Esophagus muscularis mucosa (tissue), 4 donors: Measurements from ENCODE around the gene CASQ2. TPM values are rescaled to one million over a fixed set of nuclear protein-coding genes. Genes with fewer than 3 reads are reported as not detected.

Experiments used
- DNase-seq: peaks from one replicate; pipeline ENCODE4 v3.0.0-alpha.2; 2017; ENCODE audit errors: extremely low spot score
- H3K27ac ChIP-seq, 4 donors: fragments of 200-600 bp; sonication (generic); replicated peaks in 1 of 4; 1 replicate in 3 of 4; 2 replicates in 1 of 4; pipeline ENCODE4 v1.5.1; 2016 to 2019; ENCODE audit warnings: mild to moderate bottlenecking in 1 of 4
- H3K27me3 ChIP-seq, 4 donors: fragments of 200-600 bp; sonication (generic); one replicate each; pipeline versions ENCODE4 v1.5.1 to v1.6.0; 2016 to 2019
- H3K36me3 ChIP-seq, 4 donors: fragments of 200-600 bp; sonication (generic); one replicate each; pipeline ENCODE4 v1.5.1; 2016 to 2019
- H3K4me1 ChIP-seq, 4 donors: fragments of 200-600 bp; sonication (generic); one replicate each; pipeline ENCODE4 v1.5.1; 2016 to 2019
- H3K4me3 ChIP-seq, 4 donors: fragments of 200-600 bp; sonication (generic); 1 replicate in 2 of 4; 2 replicates in 2 of 4; pipeline ENCODE4 v1.5.1; 2016 to 2019; ENCODE audit warnings: mild to moderate bottlenecking in 4 of 4, moderate library complexity in 1 of 4
- H3K9me3 ChIP-seq, 4 donors: fragments of 200-600 bp; sonication (generic); 1 replicate in 3 of 4; 2 replicates in 1 of 4; pipeline ENCODE4 v1.5.1; 2016 to 2019
- EP300 ChIP-seq: sonication (generic); formaldehyde crosslinking; IDR thresholded peaks from one replicate; pipeline ENCODE4 v1.6.1; 2017; ENCODE audit warnings: antibody characterized with exemption
- POLR2A ChIP-seq: fragments of 450-650 bp; IDR thresholded peaks from one replicate; pipeline ENCODE4 v1.6.1; 2017; ENCODE audit warnings: antibody characterized with exemption, moderate library complexity, mild to moderate bottlenecking, low read depth
- POLR2AphosphoS5 ChIP-seq, 2 donors: sonication (generic); formaldehyde crosslinking; IDR thresholded peaks; one replicate each; pipeline ENCODE4 v1.6.1; 2017; ENCODE audit warnings: antibody characterized with exemption in 2 of 2
- WGBS: methylation state at CpG from one replicate; pipeline ENCODE4 v1.1.5; 2018; 5-methylcytosine and 5-hydroxymethylcytosine counted together
- intact Hi-C: fragments of 100-400 bp; cut with DNase I; formaldehyde crosslinking; loops from one replicate; pipeline ENCODE4 v1.15.1; 2023
- total RNA-seq, 4 donors: library from RNA; depleted of rRNA; stranded (reverse); fragments of >200 nt; gene quantifications; one replicate each; pipeline versions ENCODE4 v1.1.0 to v1.2.1, GENCODE V29; 2016
- TF ChIP-seq, protein P1 (sequence below), 3 experiments: fragments of 200-600 bp in 2 of 3; fragments of 450-650 bp in 1 of 3; sonication (generic) in 2 of 3; IDR thresholded peaks; one replicate each; pipeline ENCODE4 v1.5.1; 2017 to 2019; ENCODE audit warnings: antibody characterized with exemption in 3 of 3, mild to moderate bottlenecking in 2 of 3, moderate library complexity in 1 of 3

Gene CASQ2
- total RNA-seq, 4 donors from 2014 or later: 95.6 to 138 (median 108) TPM

DNA sequence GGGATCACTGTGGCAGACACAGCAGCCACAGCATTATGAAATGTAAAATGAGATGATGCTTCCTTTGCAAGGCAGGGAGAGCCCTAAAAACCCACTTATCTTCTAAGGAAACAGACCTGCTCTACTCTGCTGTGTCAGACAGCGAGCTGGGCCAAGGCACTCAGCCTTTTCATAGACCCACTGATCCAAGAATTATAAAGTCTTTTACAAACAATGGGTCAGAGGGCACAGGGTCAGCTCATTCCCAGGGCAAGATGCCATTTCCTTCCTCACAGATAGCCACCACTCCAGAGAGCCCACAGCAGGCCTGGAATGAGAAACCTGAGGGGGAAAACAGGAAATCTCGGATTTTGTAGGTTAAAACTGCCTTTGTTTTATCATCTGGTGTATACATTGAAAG is 42.9 kb downstream of the CASQ2 start:
- Histone ChIP-seq H3K27ac (peak overlapping the region; percentile 53 to 74 (median 54)), H3K36me3 (peaks cover 0 to 35% (median 8%) of the 10 kb centered on the region in 4 donors), H3K4me1 (peaks cover 22 to 38% (median 28%) of the 10 kb centered on the region in 4 donors), H3K4me3 (no peak overlapping the region), H3K9me3 (no peaks in the 10 kb centered on the region), H3K27me3 (no peaks in the 10 kb centered on the region)
- no peak for DNase-seq
- WGBS: 85% methylated on average over 2 of the region's 2 CpGs
- intact Hi-C loops: no loop called here
- TF ChIP-seq POLR2A (no peak), EP300 (no peak), POLR2AphosphoS5 (IDR thresholded peaks at IDR 0.05) (no peak)
- TF ChIP-seq, protein P1, sequence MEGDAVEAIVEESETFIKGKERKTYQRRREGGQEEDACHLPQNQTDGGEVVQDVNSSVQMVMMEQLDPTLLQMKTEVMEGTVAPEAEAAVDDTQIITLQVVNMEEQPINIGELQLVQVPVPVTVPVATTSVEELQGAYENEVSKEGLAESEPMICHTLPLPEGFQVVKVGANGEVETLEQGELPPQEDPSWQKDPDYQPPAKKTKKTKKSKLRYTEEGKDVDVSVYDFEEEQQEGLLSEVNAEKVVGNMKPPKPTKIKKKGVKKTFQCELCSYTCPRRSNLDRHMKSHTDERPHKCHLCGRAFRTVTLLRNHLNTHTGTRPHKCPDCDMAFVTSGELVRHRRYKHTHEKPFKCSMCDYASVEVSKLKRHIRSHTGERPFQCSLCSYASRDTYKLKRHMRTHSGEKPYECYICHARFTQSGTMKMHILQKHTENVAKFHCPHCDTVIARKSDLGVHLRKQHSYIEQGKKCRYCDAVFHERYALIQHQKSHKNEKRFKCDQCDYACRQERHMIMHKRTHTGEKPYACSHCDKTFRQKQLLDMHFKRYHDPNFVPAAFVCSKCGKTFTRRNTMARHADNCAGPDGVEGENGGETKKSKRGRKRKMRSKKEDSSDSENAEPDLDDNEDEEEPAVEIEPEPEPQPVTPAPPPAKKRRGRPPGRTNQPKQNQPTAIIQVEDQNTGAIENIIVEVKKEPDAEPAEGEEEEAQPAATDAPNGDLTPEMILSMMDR (IDR thresholded peaks at IDR 0.05): no peak

DNA sequence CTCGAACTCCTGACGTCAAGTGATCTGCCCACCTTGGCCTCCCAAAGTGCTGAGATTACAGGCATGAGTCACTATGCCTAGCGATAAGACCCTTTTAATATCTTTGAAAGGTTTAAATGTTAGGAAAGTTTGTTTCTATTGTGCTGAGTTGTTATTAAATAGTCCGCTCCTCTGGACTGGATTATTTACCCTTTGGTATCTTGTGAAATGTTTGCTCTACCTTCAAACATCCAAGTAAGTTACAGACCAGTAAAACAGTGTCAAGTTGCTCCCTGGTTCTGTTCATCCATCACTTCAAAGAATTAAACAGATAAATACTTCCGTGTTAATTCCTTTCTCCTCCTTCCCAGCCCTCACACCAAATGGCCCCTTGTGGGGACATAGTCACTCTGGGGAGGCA is 44.8 kb downstream of the CASQ2 start:
- H3K27ac ChIP-seq: no peak overlapping the region
- 78% methylated on average over 5 of the region's 5 CpGs for WGBS
- TF ChIP-seq EP300: no peak
- TF ChIP-seq, protein P1 (IDR thresholded peaks at IDR 0.05): no peak
- no peak for TF ChIP-seq POLR2A
- TF ChIP-seq POLR2AphosphoS5 (IDR thresholded peaks at IDR 0.05): no peak
- no peaks in the 10 kb centered on the region for H3K27me3 ChIP-seq
- no peaks in the 10 kb centered on the region for H3K9me3 ChIP-seq
- peaks cover 22 to 38% (median 28%) of the 10 kb centered on the region in 4 donors for H3K4me1 ChIP-seq
- H3K4me3 ChIP-seq: no peak overlapping the region
- intact Hi-C loops: no loop called here
- DNase-seq: no peak
- peaks cover 0 to 37% (median 13%) of the 10 kb centered on the region in 4 donors for H3K36me3 ChIP-seq

DNA sequence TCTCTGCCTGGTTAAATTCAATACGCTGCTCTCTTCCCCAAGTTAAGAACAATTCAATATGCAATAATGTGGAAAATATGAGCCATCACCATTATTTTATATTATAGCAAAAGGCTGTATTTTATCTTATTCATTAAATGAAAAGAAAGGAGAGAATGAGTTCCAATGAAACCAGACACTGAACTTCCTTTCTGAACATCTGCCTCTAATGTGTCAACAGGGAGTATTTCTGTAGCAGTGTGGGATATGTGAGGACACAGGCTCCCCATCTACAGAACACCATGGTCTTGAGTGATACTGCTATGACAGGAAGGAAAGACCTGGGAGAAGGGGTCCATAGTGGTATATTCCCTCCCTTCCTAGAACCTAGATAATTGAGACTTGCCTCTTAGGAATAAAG is 46.3 kb downstream of the CASQ2 start:
- H3K9me3 ChIP-seq: no peaks in the 10 kb centered on the region
- peaks cover 8 to 30% (median 16%) of the 10 kb centered on the region in 4 donors for H3K4me1 ChIP-seq
- intact Hi-C loops: no loop called here
- H3K27ac ChIP-seq: no peak overlapping the region
- DNase-seq: no peak
- no peaks in the 10 kb centered on the region for H3K27me3 ChIP-seq
- no peak overlapping the region for H3K4me3 ChIP-seq
- 81% methylated on average over 1 of the region's 1 CpG for whole genome bisulfite sequencing
- peaks cover 0 to 37% (median 13%) of the 10 kb centered on the region in 4 donors for H3K36me3 ChIP-seq
- TF ChIP-seq EP300 (no peak), POLR2AphosphoS5 (IDR thresholded peaks at IDR 0.05) (no peak), POLR2A (no peak)
- TF ChIP-seq, protein P1 (IDR thresholded peaks at IDR 0.05): no peak

DNA sequence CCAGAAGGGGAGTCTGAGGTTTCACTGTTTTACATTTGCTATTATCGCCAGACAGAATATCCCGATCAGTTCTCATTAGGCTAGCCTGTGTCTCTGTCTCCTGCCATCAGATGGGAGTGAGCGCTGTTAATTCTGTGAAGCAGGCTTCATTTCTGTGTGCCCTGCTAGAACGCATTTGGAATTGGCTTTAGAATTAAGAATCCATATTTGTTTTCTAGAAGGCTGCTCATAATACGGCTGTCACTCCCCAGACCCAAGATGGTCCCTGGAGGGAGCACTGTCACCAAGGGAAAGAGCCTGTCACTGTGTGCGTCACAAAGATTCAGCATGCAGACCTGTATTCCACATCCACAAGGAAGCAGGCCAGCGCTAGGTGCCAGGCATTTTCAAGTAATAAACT is 49.2 kb downstream of the CASQ2 start:
- TF ChIP-seq EP300: no peak
- TF ChIP-seq, protein P1 (IDR thresholded peaks at IDR 0.05): no peak
- no peak for TF ChIP-seq POLR2AphosphoS5 (IDR thresholded peaks at IDR 0.05)
- TF ChIP-seq POLR2A: no peak
- Histone ChIP-seq H3K36me3 (peaks cover 0 to 17% (median 7%) of the 10 kb centered on the region in 4 donors), H3K27ac (no peak overlapping the region), H3K27me3 (no peaks in the 10 kb centered on the region), H3K4me3 (no peak overlapping the region), H3K4me1 (peaks cover 0 to 7% (median 2%) of the 10 kb centered on the region in 4 donors), H3K9me3 (no peaks in the 10 kb centered on the region)
- no peak for DNase-seq
- WGBS: 92% methylated on average over 6 of the region's 7 CpGs
- intact Hi-C loops: no loop called here
